CD4-positive, alpha-beta T cell treated with Interleukin-10 for 1 hour (primary cell): ENCODE results near the gene VSIR.

ENCODE experiments used
- DNase-seq: peaks from one replicate; pipeline ENCODE4 v3.0.0-alpha.2; 2020

Gene VSIR

GRCh38 chr10:71746344-71747037 lies 26.8 kb downstream of the VSIR start:
- no peak for DNase-seq

- no peak for DNase-seq
Observed at GRCh38 chr10:71745664-71746250, 27.6 kb downstream of the VSIR start.

- no peak for DNase-seq
Observed at GRCh38 chr10:71744897-71745663, 28.2 kb downstream of the VSIR start.

- no peak for DNase-seq
Observed at GRCh38 chr10:71743866-71744265, 29.5 kb downstream of the VSIR start.

GRCh38 chr10:71743089-71743838 lies 30.1 kb downstream of the VSIR start:
- DNase-seq, result no peak

- peak; percentile 40 for DNase-seq
Observed at GRCh38 chr10:71742301-71743088, 30.8 kb downstream of the VSIR start.

- no peak for DNase-seq
Observed at GRCh38 chr10:71741671-71742070, 31.6 kb downstream of the VSIR start.

- DNase-seq, result no peak
Observed at GRCh38 chr10:71741029-71741428, 32.3 kb downstream of the VSIR start.

- DNase-seq, result no peak
Observed at GRCh38 chr10:71740069-71740653, 33.2 kb downstream of the VSIR start.

GRCh38 chr10:71739358-71739900 lies 33.9 kb downstream of the VSIR start:
- DNase-seq, result no peak

GRCh38 chr10:71737834-71738197 lies 35.5 kb downstream of the VSIR start:
- DNase-seq, result no peak

- DNase-seq, result no peak
Observed at GRCh38 chr10:71737001-71737833, 36.1 kb downstream of the VSIR start.

- DNase-seq, result no peak
Observed at GRCh38 chr10:71736570-71736952, 36.8 kb downstream of the VSIR start.

- peak; percentile 74 for DNase-seq
Observed at GRCh38 chr10:71735709-71736569, 37.4 kb downstream of the VSIR start.

- DNase-seq, result no peak
Observed at GRCh38 chr10:71734797-71735196, 38.5 kb downstream of the VSIR start.

- peak; percentile 31 for DNase-seq
Observed at GRCh38 chr10:71731791-71732190, 41.5 kb downstream of the VSIR start.

GRCh38 chr10:71729161-71729636 lies 44.1 kb downstream of the VSIR start:
- no peak for DNase-seq

- DNase-seq, result peak; percentile 73
Observed at GRCh38 chr10:71727738-71728737, 45.3 kb downstream of the VSIR start.
